GM19193 (cell line): Measurements from ENCODE around the gene CHST15.

Experiments
- POLR2A ChIP-seq: IDR thresholded peaks from 4 replicates; pipeline ENCODE4 v1.6.1; 2011; ENCODE audit not compliant: insufficient read depth, insufficient read length; ENCODE audit errors: extremely low read depth

The CHST15 gene

GRCh38 chr10:124095096-124095495, 1.7 kb upstream of the CHST15 start:
- TF ChIP-seq POLR2A = no peak

- no peak for TF ChIP-seq POLR2A
Observed at GRCh38 chr10:124094419-124094785, 1.0 kb upstream of the CHST15 start.

GRCh38 chr10:124092250-124092859, 1.0 kb downstream of the CHST15 start:
- no peak for TF ChIP-seq POLR2A

- no peak for TF ChIP-seq POLR2A
Observed at GRCh38 chr10:124091646-124092249, 1.6 kb downstream of the CHST15 start.

GRCh38 chr10:124090601-124091209, 2.7 kb downstream of the CHST15 start:
- TF ChIP-seq POLR2A = no peak

GRCh38 chr10:124089859-124090258, 3.5 kb downstream of the CHST15 start:
- no peak for TF ChIP-seq POLR2A

GRCh38 chr10:124088915-124089314, 4.5 kb downstream of the CHST15 start:
- TF ChIP-seq POLR2A = no peak

GRCh38 chr10:124087672-124088634, 5.4 kb downstream of the CHST15 start:
- TF ChIP-seq POLR2A = no peak

GRCh38 chr10:124086787-124087671, 6.4 kb downstream of the CHST15 start:
- TF ChIP-seq POLR2A = no peak

- no peak for TF ChIP-seq POLR2A
Observed at GRCh38 chr10:124086097-124086710, 7.2 kb downstream of the CHST15 start.

GRCh38 chr10:124085680-124086079, 7.7 kb downstream of the CHST15 start:
- TF ChIP-seq POLR2A = no peak

GRCh38 chr10:124084708-124085107, 8.7 kb downstream of the CHST15 start:
- TF ChIP-seq POLR2A = no peak

- TF ChIP-seq POLR2A = no peak
Observed at GRCh38 chr10:124083740-124084397, 9.5 kb downstream of the CHST15 start.
